ENCODE data around the gene CHKA.

DNA sequence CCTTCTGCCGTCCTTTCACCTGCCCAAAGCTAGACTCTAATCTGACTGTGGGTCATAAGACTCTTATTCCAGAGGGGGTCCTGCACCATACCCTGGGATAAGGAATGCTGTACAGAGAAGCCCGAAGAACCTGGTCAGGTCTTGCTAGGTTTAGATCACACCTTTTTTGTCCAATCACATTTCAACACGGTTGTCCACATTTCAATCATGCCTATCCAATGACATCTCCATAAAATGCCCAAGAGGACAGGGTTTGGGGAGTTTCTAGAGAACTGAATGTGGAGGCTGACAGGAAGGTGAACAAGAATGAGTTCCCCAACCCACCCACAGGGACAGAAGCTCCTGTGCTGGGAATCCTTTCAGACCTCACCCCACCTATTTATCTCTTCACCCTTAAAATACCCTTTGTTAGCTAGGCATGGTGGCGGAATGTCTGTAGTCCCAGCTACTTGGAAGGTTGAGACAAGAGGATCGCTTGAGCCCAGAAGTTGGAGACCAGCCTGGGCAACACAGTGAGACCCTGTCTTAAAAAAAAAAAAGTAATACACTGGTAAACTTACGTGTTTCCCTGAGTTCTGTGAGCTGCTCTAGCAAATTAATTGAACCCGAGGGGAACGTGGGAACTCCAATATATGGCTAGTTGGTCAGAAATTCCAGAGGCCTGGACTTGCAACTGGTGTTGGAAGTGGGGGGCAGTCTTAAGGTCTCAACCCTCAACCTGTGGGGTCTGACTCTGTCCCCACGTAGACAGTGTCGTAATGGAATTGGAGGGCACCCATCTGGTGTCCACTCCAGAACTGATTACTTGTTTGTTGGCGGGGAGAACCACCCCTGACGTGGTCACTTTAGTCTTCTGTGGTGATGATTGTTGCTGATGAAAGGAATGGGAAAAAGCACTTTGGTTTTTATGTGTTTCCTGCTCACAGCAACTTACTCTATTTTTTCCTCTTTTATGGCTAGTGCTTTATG, 64.6 kb downstream of the CHKA start:
- TF ChIP-seq JUN (IDR thresholded peaks at IDR 0.05; ENCODE audit: low read depth, low read length) (no peak), JUND (IDR thresholded peaks at IDR 0.05; ENCODE audit: low read length) (no peak), EGR1 (IDR thresholded peaks at IDR 0.05; ENCODE audit: borderline replicate concordance, low read depth, low read length) (no peak), MAX (IDR thresholded peaks at IDR 0.05) (no peak), TAF1 (IDR thresholded peaks at IDR 0.05; ENCODE audit: low read depth, low read length) (no peak), EP300 (IDR thresholded peaks at IDR 0.05; ENCODE audit: borderline replicate concordance in 1 of 2, low read depth in 2 of 2, low read length in 2 of 2) (no peak), POLR2A (IDR thresholded peaks at IDR 0.05; ENCODE audit: control extremely low read depth in 1 of 2, low read depth in 2 of 2, low read length in 2 of 2) (peak in 1 of 2 experiments; percentile 57; a peak in 1 of 3 replicates), MAFK (IDR thresholded peaks at IDR 0.05; ENCODE audit: low read depth, low read length) (no peak), SRF (IDR thresholded peaks at IDR 0.05; ENCODE audit: low read depth, low read length) (no peak), E2F6 (IDR thresholded peaks at IDR 0.05) (no peak), SIX5 (IDR thresholded peaks at IDR 0.05; ENCODE audit: low read depth, low read length) (no peak), ZNF274 (IDR thresholded peaks at IDR 0.05; ENCODE audit: borderline replicate concordance, extremely low read depth, low read length) (no peak)
- TF ChIP-seq, protein P1, sequence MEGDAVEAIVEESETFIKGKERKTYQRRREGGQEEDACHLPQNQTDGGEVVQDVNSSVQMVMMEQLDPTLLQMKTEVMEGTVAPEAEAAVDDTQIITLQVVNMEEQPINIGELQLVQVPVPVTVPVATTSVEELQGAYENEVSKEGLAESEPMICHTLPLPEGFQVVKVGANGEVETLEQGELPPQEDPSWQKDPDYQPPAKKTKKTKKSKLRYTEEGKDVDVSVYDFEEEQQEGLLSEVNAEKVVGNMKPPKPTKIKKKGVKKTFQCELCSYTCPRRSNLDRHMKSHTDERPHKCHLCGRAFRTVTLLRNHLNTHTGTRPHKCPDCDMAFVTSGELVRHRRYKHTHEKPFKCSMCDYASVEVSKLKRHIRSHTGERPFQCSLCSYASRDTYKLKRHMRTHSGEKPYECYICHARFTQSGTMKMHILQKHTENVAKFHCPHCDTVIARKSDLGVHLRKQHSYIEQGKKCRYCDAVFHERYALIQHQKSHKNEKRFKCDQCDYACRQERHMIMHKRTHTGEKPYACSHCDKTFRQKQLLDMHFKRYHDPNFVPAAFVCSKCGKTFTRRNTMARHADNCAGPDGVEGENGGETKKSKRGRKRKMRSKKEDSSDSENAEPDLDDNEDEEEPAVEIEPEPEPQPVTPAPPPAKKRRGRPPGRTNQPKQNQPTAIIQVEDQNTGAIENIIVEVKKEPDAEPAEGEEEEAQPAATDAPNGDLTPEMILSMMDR (IDR thresholded peaks at IDR 0.05; ENCODE audit: control extremely low read depth in 1 of 3, insufficient read depth in 1 of 3, low read depth in 1 of 3, low read length in 3 of 3): no peak

All from H1 (cell line).